Activated CD4-positive, alpha-beta T cell treated with anti-CD3 and anti-CD28 coated beads, Interleukin-2, amount 50 U/mL, for 1 hour (primary cell): ENCODE measurements around the gene CPNE6.

ENCODE experiments used
- DNase-seq: peaks from one replicate; pipeline ENCODE4 v3.0.0-alpha.2; 2020

The CPNE6 gene

DNA sequence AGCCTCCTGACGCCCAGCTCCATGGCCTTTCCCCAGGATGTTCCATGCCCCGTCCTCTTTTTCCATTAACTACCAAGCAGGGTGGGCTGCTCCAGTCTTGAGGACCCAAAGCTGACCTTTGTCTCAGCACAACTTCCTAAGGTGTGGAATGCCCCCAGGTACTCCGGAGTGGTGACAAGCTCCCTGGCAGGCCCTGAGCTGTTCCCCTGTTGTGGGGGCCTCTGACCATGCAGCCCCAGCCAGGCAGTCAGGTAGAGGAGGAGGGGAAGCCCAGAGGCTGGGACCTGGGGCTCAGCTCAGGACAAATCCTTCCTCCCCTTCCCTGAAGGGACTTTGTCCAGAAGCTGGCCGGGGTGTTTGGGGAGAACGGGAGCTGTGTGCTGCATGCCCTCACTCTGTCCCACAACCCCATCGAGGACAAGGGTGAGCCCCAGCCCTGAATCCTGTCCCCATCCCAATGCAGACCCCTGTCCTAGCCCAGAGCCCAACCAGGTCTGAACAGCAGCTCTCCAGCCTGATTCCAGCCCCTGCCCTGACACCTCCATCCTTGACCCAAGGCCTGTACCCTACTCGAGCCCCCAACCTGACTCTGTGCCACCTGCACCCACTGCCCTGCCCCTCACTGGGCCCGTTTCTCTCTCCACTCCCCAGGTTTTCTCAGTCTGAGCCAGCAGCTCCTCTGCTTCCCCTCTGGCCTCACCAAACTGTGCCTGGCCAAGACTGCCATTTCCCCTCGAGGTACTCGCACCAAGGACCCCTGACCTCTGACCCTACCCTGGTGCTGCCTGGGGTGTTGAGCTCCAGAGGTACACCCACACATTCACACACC is 15.2 kb upstream of the CPNE6 start:
- no peak for DNase-seq

DNA sequence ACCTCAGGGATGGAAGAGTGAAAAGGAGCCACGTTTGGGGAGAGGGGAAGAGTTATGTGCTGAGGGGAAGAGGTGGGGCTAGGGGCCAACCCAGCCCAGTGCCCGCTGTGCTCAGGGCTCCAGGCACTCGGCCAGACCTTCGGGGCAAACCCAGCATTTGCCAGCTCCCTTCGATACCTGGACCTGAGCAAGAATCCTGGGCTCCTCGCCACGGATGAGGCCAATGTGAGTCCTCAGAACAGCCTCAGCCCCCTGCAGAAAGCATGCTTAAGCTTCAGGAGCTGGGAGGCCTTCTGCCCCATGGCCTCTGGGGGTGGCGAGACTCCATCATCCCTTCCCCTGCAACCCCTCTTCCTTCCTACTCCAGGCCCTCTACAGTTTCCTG is 14.6 kb upstream of the CPNE6 start:
- DNase-seq = no peak

GRCh38 chr14:24057271-24057670 is 14.1 kb upstream of the CPNE6 start:
- DNase-seq = no peak

- DNase-seq = no peak
Observed at GRCh38 chr14:24057867-24058259, 13.5 kb upstream of the CPNE6 start.

DNA sequence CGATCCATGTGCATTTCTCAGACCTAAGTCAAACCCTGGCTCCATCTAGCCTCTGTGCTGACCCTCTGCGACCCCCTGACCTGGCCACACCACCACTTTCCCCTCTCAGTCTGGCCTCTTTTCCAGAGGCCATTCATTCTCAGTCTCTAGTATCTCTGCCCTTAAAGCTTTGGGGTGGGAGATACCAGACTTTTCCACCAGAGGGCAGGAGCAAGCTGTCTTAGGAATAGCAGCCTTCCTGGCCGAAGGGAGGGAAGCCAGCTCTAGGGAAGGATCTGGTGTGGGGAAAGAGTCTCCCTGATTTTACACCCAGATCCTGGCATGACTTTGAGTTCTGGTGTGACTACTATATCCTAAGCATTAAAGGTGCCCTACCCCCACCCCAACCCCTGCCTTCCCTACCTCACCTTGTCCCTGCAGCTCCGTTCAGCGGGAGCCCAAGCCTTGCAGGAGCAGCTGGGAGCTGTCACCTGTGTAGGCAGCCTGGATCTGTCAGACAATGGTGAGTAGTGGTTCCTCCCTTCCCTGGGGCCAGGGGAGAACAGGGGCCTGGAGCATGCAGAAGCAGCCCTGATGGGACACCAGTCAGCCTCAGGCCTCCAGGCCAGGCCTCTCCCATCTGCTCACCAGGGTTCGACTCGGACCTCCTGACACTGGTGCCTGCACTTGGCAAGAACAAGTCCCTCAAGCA is 13.0 kb upstream of the CPNE6 start:
- DNase-seq = no peak

DNA sequence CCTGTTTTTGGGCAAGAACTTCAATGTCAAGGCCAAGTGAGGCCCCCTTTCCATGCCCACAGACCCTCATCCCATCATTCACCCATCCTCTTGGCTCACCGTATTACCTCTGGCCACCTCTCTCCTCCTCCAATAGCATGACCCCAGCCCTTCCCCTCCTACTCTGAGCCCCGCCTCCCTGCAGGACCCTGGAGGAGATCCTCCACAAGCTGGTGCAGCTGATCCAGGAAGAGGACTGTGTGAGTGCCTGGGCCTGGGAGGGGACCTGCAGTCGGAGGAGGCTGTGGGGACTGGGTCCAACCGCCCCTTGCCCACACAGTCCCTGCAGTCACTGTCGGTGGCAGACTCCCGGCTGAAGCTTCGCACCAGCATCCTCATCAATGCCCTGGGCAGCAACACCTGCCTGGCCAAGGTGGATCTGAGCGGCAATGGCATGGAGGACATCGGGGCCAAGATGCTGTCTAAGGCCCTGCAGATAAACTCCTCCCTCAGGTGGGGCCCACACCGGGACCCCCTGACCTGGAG is 12.3 kb upstream of the CPNE6 start:
- no peak for DNase-seq

DNA sequence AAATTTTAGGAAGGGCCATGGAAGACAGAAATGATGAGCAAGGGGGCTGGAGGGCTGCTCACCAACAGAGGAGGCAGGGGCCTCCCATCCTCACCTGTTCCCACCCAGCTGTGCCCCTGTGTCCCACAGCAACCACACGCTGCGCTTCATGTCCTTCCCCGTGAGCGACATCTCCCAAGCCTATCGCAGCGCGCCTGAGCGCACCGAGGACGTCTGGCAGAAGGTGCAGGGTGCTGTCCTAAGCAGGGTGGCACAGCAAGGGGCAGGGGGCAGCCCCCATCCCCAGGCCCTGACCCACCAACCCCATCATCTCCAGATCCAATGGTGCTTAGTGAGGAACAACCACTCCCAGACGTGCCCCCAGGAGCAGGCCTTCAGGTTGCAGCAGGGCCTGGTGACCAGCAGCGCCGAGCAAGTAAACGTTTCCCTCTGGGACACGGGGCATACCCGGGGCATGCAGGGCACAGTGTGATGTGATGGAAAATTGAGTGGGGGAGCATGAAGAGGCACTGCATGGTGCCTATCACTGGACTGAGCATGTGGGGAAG is 11.4 kb upstream of the CPNE6 start:
- no peak for DNase-seq

GRCh38 chr14:24060443-24060842 is 10.9 kb upstream of the CPNE6 start:
- no peak for DNase-seq

DNA sequence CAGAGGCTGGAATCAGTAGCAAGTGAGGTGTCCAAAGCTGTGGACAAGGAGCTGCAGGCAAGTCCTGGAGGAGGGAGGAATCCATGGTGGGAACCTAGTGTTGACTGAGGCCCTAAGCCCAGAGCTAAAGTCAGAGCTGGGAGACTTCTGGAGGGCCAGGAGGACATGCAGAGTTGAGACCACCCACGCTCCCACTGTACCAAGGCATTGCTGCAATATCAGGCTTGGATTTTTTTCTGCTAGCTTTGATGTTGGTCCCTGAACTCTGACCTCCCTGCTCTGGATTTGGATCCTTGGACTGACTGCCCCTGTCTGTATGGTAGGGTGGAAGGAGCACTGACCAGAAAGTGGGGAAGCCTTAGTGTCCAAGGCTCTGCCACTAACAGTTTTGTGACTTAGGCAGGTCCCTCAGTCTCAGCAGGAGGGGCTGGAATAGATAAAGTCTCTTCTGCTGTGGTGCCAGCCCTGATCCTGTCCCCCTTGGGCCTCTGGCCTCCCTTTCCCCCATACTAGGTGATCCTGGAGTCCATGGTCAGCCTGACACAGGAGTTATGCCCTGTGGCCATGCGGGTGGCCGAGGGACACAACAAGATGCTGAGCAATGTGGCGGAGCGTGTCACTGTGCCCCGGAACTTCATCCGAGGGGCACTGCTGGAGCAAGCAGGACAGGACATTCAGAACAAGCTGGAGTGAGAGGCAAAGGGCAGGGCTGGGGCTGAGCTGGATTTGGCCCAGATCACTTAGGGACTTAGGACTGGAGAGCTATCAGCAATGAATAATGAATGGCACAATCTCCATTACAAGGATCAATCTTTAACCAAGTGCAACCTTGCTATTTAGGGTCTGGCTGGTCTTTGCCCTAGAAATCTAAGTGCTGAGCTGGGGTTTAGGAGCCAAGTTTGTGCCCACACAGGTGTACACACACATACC is 10.1 kb upstream of the CPNE6 start:
- no peak for DNase-seq

- no peak for DNase-seq
Observed at GRCh38 chr14:24062216-24062980, 9.0 kb upstream of the CPNE6 start.

DNA sequence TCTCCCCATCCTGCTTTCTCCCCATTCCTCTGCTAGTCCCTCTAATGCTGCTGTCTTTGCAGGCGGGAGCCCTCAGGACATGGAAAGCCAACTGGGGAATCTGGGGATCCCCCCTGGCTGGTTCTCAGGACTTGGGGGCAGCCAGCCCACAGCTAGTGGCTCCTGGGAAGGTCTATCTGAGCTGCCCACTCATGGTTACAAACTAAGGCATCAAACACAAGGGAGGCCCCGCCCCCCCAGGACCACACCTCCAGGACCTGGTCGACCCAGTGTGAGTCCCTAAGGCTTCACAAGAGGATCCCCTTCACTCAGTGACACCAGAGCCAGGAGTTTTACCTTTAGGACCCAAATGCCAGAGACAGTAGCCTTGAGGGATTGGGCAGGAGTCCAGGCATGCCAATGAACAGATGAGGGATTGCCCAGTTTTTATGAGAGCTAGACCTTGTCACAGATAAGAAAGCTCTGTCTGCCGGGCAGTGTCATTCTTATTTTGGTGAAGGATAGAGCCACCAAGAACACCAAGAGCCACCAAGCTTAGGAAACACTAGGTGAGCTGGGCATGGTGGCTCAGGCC is 8.0 kb upstream of the CPNE6 start:
- no peak for DNase-seq

DNA sequence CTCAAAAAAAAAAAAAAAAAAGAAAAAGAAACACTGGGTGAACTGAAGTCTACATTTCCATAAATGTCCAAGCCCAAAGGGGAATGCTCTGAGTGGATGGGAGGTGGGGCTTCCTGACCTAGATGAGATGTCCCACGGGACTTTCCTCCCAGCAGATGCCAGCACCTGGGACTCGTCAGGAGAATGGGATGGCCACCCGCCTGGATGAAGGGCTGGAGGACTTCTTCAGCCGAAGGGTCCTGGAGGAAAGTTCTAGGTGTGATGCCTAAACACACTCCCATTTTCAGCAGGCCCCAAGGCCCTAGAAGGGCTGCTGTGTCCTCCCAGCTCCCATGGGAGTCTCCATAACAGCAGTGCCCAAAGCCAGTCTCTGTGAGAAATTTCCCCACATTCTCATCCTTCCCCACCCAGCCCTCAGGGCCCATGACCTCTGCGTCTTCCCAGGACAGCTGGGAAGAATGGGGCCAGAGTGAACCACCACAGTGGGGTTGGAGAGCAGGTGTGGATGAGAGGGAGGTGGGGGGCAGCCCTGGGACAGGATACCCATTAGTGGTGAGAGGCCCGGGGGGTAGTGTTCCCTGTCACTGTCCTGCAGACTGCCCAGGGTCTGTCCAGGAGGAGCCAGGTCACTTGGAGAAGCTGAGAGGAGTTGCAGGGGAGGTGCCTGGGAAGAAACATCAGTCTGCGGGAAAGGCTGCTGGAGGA is 7.1 kb upstream of the CPNE6 start:
- DNase-seq = no peak

DNA sequence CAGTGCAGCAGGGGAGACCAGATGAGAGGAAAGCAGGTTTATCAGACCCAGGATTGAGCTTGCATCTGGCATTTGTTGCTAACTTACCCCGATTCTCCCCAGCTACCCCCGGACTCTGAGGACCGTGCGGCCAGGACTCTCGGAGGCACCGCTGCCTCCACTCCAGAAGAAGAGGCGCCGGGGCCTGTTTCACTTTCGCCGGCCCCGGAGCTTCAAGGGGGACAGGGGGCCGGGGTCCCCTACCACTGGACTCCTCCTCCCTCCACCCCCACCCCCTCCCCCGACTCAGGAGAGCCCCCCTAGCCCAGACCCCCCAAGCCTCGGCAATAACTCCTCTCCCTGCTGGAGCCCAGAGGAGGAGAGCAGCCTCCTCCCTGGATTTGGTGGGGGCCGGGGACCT is 6.5 kb upstream of the CPNE6 start:
- no peak for DNase-seq

DNA sequence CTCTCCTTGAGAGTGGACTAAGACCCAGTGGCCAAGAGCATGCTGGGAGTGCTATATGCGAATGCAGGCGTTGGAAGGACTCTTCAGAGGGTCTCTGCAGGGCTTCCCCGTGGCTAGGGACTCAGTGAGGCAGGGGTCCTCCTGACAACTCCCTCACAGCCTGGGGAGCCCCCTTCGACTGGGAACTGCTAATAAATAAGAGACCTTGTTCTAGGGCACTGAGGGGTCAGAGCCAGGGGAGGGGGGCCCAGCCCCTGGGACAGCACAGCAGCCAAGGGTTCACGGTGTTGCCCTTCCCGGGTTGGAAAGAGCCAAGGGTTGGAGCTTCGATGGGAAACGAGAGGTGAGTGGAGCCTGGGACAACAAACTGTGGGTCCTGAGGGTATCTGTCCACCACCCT is 6.0 kb upstream of the CPNE6 start:
- no peak for DNase-seq

- no peak for DNase-seq
Observed at GRCh38 chr14:24066496-24067132, 4.7 kb upstream of the CPNE6 start.

DNA sequence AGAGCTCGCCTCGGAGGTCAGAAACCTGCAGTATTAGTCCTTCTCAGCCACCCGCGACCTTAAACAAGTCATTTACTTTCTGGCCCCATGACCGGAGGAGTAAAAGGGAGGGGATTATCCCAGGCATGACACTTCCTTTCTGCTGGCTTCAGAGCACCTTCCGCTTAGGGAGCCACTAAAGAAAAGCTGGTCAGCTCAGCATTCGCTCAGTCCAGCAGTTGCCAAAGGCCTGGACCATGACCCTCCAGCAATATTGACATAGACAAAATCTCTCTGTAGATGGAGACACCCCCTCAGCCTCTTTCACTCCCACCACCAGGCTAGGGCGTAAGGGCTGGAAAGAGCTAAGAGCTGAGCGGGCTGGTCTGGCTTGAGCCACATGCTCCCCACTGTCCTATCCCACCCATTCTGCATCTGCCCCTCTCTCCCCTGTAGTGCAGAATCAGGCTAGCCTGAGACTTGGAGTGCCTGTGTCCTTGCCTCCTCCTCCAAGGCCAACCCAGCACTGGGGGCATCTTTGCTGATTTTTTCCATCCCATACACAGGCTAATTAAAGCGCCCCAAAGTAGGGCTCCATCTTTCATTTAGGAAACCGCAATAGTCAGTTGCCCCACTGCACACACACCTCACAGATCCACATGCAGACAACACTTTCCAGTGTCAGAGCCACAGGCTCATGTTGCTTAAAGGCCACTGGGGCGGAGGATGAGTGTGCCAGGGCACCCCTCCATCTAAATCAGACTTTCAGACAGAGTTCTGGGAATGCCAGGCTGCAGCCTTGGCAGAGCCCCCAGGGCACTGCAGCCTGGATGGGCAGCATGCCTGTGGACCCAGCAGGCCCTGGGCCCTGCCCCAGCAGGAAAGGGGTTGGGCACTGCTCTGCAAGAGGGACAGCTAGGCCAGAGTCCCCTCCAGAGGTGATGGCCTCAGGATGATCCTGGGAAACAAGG is 4.0 kb upstream of the CPNE6 start:
- no peak for DNase-seq

DNA sequence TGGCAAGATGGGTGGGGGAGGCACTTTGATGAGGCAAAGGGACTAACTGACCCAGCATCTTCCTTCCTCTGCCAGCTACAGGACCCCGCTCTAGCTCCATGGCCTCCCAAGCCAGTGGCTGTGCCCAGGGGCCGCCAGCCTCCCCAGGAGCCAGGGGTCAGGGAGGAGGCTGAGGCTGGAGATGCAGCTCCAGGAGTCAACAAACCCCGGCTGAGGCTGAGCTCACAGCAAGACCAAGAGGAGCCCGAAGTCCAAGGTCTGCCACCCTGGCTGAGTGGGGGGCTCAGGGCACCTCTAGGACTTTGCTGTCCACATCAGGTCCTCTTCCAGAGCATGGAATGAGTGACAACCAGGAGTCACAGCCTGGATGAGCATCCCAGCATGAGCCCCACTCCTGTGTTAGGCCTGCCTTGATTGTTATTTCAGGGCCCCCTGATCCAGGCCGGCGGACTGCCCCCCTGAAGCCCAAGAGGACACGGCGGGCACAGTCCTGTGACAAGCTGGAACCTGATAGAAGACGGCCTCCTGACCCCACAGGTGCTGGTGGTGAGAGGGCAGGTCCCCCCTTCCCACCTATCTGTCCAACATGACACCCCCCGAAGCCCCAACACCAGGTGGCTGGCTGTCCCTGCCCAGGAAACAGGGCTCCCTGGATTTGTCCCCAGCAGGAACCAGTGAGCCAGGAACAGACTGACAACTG is 2.5 kb upstream of the CPNE6 start:
- DNase-seq = no peak

DNA sequence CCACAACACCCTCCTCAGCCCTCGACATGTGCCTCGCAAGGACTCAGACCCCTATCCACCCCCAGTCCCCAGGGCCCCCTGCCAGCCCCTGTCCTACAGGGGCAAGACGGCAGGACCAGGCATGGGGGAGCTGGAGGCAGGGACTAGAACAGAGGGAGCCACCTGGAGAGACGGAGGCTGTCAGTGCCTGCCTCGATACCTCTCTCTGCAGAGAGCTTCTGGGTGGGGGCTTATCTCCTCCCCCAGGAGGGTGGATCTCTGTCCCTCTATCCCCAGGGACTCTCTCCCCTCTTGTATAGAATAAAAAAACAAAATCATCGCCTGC is 2.0 kb upstream of the CPNE6 start:
- DNase-seq = no peak
